Activated CD8-positive, alpha-beta T cell treated with anti-CD3 and anti-CD28 coated beads for 36 hours (primary cell): ENCODE results near the gene SPRED1. TPM values are rescaled to one million over a fixed set of nuclear protein-coding genes. Genes with fewer than 3 reads are reported as not detected.

Source experiments
- ATAC-seq: fragments of 200-7000 bp; cut with Tn5 transposase; one replicate; pipeline ENCODE4 v1.10.0; 2021; ENCODE audit warnings: mild to moderate bottlenecking, moderate library complexity
- CTCF ChIA-PET: fragments of 350-600 bp; sonication (Branson Sonifier 250); formaldehyde crosslinking; loops from one replicate; lab custom pipeline; 2021; ENCODE audit warnings: antibody characterized with exemption; lab: Charles Lee
- POLR2A ChIA-PET: fragments of 350-600 bp; sonication (Branson Sonifier 250); formaldehyde crosslinking; loops from one replicate; lab custom pipeline; 2021; ENCODE audit warnings: antibody characterized with exemption; lab: Charles Lee
- DNase-seq: peaks from one replicate; pipeline ENCODE4 v3.0.0-alpha.2; 2020
- H3K27ac Mint-ChIP-seq: one replicate; pipeline ENCODE4 v1.8.0; 2021; ENCODE audit warnings: mild to moderate bottlenecking, mixed read lengths
- H3K27me3 Mint-ChIP-seq: one replicate; pipeline ENCODE4 v1.8.0; 2021; ENCODE audit warnings: mixed read lengths
- H3K36me3 Mint-ChIP-seq: one replicate; pipeline ENCODE4 v1.8.0; 2021; ENCODE audit warnings: low read depth, mixed read lengths
- H3K4me1 Mint-ChIP-seq: one replicate; pipeline ENCODE4 v1.8.0; 2021; ENCODE audit warnings: low read depth, mixed read lengths
- H3K4me3 Mint-ChIP-seq: one replicate; pipeline ENCODE4 v1.8.0; 2021; ENCODE audit warnings: mild to moderate bottlenecking, moderate library complexity, mixed read lengths
- H3K9me3 Mint-ChIP-seq: one replicate; pipeline ENCODE4 v1.8.0; 2021; ENCODE audit warnings: mixed read lengths
- intact Hi-C: fragments of 100-400 bp; cut with micrococcal nuclease; formaldehyde crosslinking; loops from one replicate; pipeline ENCODE4 v1.10.0; 2022
- total RNA-seq, 2 experiments: library from RNA; stranded (reverse); gene quantifications; one replicate each; pipeline ENCODE4 v1.2.3, GENCODE V29; 2021
- TF ChIP-seq, protein P1 (sequence below): fragments of 200-600 bp; IDR thresholded peaks from one replicate; pipeline ENCODE4 v1.8.0; 2022; ENCODE audit warnings: antibody characterized with exemption, mild to moderate bottlenecking

Gene SPRED1
- total RNA-seq, 2 experiments from 2014 or later: 0.77 to 0.96 TPM

DNA sequence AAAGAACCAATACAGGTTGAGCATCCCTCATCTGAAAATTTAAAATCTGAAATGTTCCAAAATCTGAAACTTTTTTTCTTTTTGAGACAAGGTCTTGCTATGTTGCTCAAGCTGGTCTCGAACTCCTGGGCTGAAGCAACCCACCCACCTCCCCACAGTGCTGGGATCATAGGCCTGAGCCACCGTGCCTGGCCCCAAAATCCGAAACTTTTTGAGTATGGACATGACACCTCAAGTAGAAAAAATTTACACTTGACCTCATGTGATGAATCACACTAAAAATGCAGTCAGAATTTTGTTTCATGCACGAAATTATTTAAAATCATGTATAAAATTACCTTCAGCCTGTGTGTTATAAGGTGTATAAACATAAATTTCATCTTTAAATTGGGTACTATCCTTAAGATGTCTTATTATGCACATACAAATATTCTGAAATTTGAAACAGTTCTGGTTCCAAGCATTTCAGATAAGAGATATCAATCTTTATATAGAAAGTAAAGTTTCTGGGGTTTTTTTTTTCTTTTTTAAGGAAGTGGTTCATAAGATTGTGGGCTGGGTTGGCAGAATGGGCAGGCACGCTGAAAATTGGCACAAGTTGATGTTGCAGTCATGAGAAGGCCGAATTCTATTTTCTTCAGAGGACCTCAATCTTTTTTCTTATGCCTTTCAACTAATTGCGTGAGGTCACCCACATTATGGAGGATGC lies 72.5 kb downstream of the SPRED1 start:
- DNase-seq: no peak
- TF ChIP-seq, protein P1, sequence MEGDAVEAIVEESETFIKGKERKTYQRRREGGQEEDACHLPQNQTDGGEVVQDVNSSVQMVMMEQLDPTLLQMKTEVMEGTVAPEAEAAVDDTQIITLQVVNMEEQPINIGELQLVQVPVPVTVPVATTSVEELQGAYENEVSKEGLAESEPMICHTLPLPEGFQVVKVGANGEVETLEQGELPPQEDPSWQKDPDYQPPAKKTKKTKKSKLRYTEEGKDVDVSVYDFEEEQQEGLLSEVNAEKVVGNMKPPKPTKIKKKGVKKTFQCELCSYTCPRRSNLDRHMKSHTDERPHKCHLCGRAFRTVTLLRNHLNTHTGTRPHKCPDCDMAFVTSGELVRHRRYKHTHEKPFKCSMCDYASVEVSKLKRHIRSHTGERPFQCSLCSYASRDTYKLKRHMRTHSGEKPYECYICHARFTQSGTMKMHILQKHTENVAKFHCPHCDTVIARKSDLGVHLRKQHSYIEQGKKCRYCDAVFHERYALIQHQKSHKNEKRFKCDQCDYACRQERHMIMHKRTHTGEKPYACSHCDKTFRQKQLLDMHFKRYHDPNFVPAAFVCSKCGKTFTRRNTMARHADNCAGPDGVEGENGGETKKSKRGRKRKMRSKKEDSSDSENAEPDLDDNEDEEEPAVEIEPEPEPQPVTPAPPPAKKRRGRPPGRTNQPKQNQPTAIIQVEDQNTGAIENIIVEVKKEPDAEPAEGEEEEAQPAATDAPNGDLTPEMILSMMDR: no peak
- no peaks in the 10 kb centered on the region for H3K4me1 Mint-ChIP-seq
- H3K9me3 Mint-ChIP-seq: no peaks in the 10 kb centered on the region
- H3K36me3 Mint-ChIP-seq: no peaks in the 10 kb centered on the region
- POLR2A ChIA-PET: no interaction called here
- peaks cover 2% of the 10 kb centered on the region for H3K27me3 Mint-ChIP-seq
- no peak overlapping the region for H3K4me3 Mint-ChIP-seq
- H3K27ac Mint-ChIP-seq: no peak overlapping the region
- CTCF ChIA-PET: interaction anchor here (1.1 kb wide), 1 partner anchor 28 kb away, joined by 3 read pairs; no protein-coding TSS in a partner anchor
- no peak for ATAC-seq
- intact Hi-C loops: no loop called here

DNA sequence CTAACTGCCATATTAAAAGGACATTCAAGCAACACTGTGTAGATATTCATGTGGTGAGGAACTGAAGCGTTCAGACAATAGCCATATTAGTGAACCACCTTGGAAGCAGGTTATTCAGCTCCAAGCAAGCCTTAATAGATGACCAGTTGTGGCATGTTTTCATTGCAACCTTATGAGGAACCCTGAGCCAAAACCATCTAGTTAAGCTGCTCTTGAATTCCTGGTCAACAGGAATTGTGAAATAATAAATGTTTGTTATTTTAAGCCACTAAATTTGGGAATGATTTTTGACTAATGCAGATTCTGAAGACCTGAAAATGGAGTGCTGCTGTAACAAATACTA lies 73.0 kb downstream of the SPRED1 start:
- Mint-ChIP-seq H3K27ac (no peak overlapping the region), H3K9me3 (no peaks in the 10 kb centered on the region), H3K27me3 (peaks cover 2% of the 10 kb centered on the region), H3K36me3 (no peaks in the 10 kb centered on the region), H3K4me3 (no peak overlapping the region), H3K4me1 (no peaks in the 10 kb centered on the region)
- ChIA-PET POLR2A (no interaction called here), CTCF (no interaction called here)
- intact Hi-C loops: no loop called here
- ATAC-seq (no peak), DNase-seq (no peak)
- TF ChIP-seq, protein P1: no peak

DNA sequence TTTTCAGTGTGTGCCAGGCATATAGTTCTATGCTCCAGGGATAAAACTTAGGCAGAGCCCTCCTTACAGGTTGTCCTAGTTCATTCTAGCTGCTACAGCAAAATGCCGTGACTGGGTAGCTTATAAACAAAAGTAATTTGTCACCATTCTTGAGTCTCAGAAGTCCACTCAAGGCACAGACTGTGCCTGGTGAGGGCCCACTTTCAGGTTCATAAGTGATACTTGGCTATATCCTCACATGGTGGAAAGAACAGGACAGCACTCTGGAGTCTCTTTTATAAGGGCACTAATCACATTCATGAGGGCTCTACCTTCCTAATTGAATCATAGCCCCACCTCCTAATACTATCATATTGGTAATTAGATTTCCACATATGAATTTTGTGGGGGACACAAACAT lies 80.1 kb downstream of the SPRED1 start:
- no peaks in the 10 kb centered on the region for H3K36me3 Mint-ChIP-seq
- CTCF ChIA-PET: no interaction called here
- DNase-seq (no peak), ATAC-seq (no peak)
- H3K9me3 Mint-ChIP-seq: no peaks in the 10 kb centered on the region
- POLR2A ChIA-PET: no interaction called here
- H3K27ac Mint-ChIP-seq: no peak overlapping the region
- intact Hi-C loops: no loop called here
- no peak overlapping the region for H3K4me3 Mint-ChIP-seq
- no peaks in the 10 kb centered on the region for H3K4me1 Mint-ChIP-seq
- TF ChIP-seq, protein P1: no peak
- H3K27me3 Mint-ChIP-seq: peaks cover 4% of the 10 kb centered on the region

DNA sequence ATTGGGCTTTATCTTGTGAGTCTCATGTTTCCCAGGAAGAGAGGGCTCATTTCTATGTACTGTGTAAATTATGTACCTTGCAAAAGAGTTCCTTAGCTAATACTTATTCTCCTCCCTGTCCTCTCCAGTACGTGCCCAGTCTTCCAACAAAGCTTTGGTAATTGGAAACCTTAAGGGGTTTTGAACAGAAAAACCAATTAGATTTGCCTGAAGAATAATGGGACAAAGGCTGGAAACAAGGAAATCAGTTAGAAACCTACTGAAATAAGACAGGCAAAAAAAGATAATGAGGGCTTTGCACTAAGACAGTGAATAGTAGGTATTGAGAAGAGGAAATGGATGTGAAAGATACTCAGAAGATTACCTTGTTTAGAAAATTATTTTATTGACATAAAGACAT lies 82.5 kb downstream of the SPRED1 start:
- peaks cover 2% of the 10 kb centered on the region for H3K27me3 Mint-ChIP-seq
- no peaks in the 10 kb centered on the region for H3K4me1 Mint-ChIP-seq
- no peak for DNase-seq
- POLR2A ChIA-PET: no interaction called here
- no peak overlapping the region for H3K27ac Mint-ChIP-seq
- TF ChIP-seq, protein P1: no peak
- no peak for ATAC-seq
- CTCF ChIA-PET: no interaction called here
- H3K9me3 Mint-ChIP-seq: no peaks in the 10 kb centered on the region
- no peak overlapping the region for H3K4me3 Mint-ChIP-seq
- no peaks in the 10 kb centered on the region for H3K36me3 Mint-ChIP-seq
- intact Hi-C loops: no loop called here

DNA sequence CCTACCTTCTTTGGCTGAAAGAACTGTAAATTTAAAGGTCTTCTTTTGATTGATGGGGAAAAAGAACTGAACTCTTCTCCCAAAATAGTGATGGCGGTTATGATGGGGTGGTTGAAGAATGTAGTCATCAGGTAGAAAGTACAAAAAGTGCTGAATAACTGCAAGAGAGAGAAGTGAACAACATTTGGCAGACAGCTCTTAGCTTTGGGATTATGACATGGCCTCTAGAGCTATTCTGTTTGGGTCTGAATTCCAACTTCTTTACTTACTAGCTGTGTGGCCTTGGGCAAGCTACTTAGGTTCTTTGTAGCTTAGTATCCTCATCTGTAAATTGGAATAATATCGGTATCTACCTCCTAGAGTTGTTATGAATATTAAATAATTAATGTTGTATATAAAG lies 91.7 kb downstream of the SPRED1 start:
- POLR2A ChIA-PET: no interaction called here
- no peak overlapping the region for H3K4me3 Mint-ChIP-seq
- intact Hi-C loops: no loop called here
- H3K4me1 Mint-ChIP-seq: no peaks in the 10 kb centered on the region
- H3K27me3 Mint-ChIP-seq: no peaks in the 10 kb centered on the region
- no peaks in the 10 kb centered on the region for H3K36me3 Mint-ChIP-seq
- no peaks in the 10 kb centered on the region for H3K9me3 Mint-ChIP-seq
- ATAC-seq (no peak), DNase-seq (no peak)
- TF ChIP-seq, protein P1: no peak
- CTCF ChIA-PET: interaction anchor here (1.6 kb wide), 1 partner anchor 10 kb away, joined by 4 read pairs; no protein-coding TSS in a partner anchor
- H3K27ac Mint-ChIP-seq: no peak overlapping the region
